BE2C (cell line): Measurements from ENCODE around the gene NPIPB8.
"Not testable (repeated sequence)": the region's sequence is repeated elsewhere in the genome, so short reads cannot be mapped to it uniquely, and the experiment has no call there.

Source experiments
- DNase-seq: peaks from one replicate; pipeline ENCODE4 v3.0.0-alpha.2; 2020
- H3K27me3 ChIP-seq: fragments of 250-450 bp; sonication (Bioruptor Pico); 2 replicates; pipeline ENCODE4 v1.5.1; 2020; ENCODE audit warnings: mild to moderate bottlenecking
- H3K36me3 ChIP-seq: fragments of 250-450 bp; sonication (Bioruptor Pico); 2 replicates; pipeline ENCODE4 v1.5.1; 2020; ENCODE audit warnings: mild to moderate bottlenecking
- H3K4me1 ChIP-seq: fragments of 250-450 bp; sonication (Bioruptor Pico); 2 replicates; pipeline ENCODE4 v1.5.1; 2020
- H3K4me3 ChIP-seq: 2 replicates; pipeline ENCODE4 v1.5.1; 2011; ENCODE audit warnings: low read depth, low read length
- H3K9me3 ChIP-seq: fragments of 250-450 bp; sonication (Bioruptor Pico); 2 replicates; pipeline ENCODE4 v1.5.1; 2020
- CTCF ChIP-seq: IDR thresholded peaks from 2 replicates; pipeline ENCODE4 v1.5.1; 2012; ENCODE audit warnings: mild to moderate bottlenecking, low read depth, low read length

Gene NPIPB8

GRCh38 chr16:28616636-28617035, 21.2 kb upstream of the NPIPB8 start:
- no peak for TF ChIP-seq CTCF

DNA sequence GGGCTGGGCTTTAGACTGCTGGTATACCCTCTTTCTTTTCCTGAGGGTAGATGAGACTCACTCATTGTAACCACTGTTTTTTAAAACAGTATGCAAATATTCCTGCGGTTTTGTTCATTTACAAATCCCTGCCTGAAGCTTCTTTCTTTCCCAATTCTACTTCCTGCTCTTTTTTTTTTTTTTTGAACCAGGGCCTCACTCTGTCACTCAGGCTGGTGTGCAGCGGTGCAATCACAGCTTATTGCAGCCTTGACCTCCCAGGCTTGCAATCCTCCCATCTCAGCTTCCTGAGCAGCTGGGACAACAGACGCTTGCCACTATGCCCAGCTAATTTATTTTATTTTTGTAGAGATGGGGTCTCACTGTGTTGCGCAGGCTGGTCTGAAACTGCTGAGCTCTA, 20.0 kb upstream of the NPIPB8 start:
- DNase-seq: no peak
- no peak for TF ChIP-seq CTCF
- Histone ChIP-seq H3K27me3 (0 out of 2 replicates have a peak, but pooled peaks cover 3% of the 10 kb centered on the region), H3K9me3 (no peaks in the 10 kb centered on the region), H3K36me3 (no peaks in the 10 kb centered on the region), H3K4me1 (no peaks in the 10 kb centered on the region), H3K4me3 (no peak overlapping the region)

More at GRCh38 chr16:28616636-28617035, 21.2 kb upstream of the NPIPB8 start:
- no peaks in the 10 kb centered on the region for H3K4me1 ChIP-seq
- no peak for DNase-seq
- H3K27me3 ChIP-seq: 0 out of 2 replicates have a peak, but pooled peaks cover 3% of the 10 kb centered on the region
- no peaks in the 10 kb centered on the region for H3K36me3 ChIP-seq
- no peak overlapping the region for H3K4me3 ChIP-seq
- no peaks in the 10 kb centered on the region for H3K9me3 ChIP-seq

GRCh38 chr16:28620316-28620715, 17.5 kb upstream of the NPIPB8 start:
- H3K36me3 ChIP-seq, H3K4me1 ChIP-seq, H3K4me3 ChIP-seq, H3K9me3 ChIP-seq, DNase-seq, H3K27me3 ChIP-seq: not testable (repeated sequence)

- Histone ChIP-seq H3K4me1 (no peaks in the 10 kb centered on the region), H3K36me3 (no peaks in the 10 kb centered on the region), H3K4me3 (no peak overlapping the region), H3K9me3 (no peaks in the 10 kb centered on the region), H3K27me3 (0 out of 2 replicates have a peak, but pooled peaks cover 3% of the 10 kb centered on the region)
- no peak for DNase-seq
- TF ChIP-seq CTCF: no peak
Observed at GRCh38 chr16:28621481-28622155, 16.2 kb upstream of the NPIPB8 start.

GRCh38 chr16:28622532-28623171, 15.2 kb upstream of the NPIPB8 start:
- DNase-seq, H3K36me3 ChIP-seq, H3K4me1 ChIP-seq, H3K27me3 ChIP-seq, H3K4me3 ChIP-seq, H3K9me3 ChIP-seq: not testable (repeated sequence)

DNA sequence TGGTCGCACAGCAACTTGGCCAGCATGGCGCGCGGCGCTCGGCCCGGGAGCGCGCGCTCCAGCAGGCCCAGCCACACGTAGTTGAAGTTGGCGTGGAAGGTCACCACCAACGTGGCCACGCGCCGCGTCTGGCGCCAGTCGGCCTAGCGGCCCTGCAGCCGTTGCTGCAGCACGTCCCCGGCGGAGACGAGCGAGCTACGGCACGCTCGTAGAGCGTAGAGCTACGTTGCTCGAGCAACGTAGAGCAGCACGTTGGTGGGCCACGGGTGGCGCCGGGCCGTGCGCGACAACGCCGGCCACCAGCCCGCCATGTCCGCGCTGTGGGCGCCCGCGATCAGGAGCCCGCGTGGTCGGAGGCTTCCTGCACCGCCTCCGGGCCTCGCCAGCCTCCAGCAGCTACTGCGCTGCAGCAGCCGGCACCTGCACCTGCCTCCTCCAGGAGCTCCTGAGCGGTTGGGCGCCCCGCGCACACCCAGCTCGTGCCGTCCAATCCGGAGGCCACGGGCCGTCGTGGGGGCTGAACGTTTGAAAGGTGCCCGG, 14.6 kb upstream of the NPIPB8 start:
- no peak for TF ChIP-seq CTCF
- Histone ChIP-seq H3K9me3 (no peaks in the 10 kb centered on the region), H3K4me3 (no peak overlapping the region), H3K4me1 (no peaks in the 10 kb centered on the region), H3K27me3 (no peaks in the 10 kb centered on the region), H3K36me3 (no peaks in the 10 kb centered on the region)
- no peak for DNase-seq

DNA sequence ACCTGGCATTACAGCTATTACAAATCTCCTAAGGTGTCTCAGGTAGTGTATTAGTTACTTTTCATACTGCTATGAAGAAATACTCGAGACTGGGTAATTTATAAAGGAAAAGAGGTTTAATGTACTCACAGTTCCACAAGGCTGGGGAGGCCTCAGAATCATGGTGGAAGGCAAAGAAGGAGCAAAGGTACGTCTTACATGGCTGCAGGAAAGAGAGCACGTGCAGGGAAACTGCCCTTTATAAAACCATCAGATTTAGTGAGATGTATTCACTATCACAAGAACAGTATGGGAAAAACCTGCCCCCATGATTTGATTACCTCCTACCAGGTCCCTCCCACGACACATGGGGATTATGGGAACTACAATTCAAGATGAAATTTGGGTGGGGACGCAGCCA, 7.0 kb upstream of the NPIPB8 start:
- not testable (repeated sequence) for H3K4me1 ChIP-seq, H3K4me3 ChIP-seq, H3K36me3 ChIP-seq, H3K9me3 ChIP-seq, DNase-seq, H3K27me3 ChIP-seq

DNA sequence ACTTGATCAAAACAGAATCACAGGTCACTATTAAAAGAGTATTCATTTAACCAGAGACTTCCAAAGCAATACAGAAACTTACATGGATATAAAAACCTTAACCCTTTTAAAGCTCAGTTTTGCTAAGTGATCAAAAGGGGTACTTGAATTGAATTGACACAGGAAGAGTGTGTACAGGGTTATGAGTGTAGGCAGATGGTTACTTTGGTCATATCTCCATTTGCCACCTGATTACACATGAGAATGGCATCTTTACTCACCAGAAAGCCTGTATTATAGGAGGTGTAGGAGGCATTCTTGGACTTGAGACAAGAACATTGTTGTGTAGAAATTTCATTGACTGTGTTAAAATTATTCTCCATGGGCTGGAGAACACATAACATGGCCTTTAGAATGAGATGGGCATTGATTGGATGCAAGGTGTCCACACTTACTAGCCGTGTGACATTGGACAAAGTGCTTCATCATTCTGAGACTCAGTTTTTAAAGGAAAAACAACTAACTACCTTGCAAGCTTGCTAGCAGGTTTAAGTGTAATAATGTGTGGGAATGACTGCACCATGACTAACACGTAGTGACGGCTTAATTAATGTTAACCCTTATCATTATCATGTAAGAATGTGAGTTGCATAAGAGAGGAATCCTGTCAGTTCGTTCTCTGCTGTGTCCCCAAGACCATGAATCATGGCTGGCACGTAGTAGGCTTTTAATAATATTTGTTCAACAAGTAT, 1.6 kb upstream of the NPIPB8 start:
- H3K36me3 ChIP-seq, H3K4me3 ChIP-seq, H3K9me3 ChIP-seq, H3K27me3 ChIP-seq, H3K4me1 ChIP-seq, DNase-seq: not testable (repeated sequence)

- not testable (repeated sequence) for H3K27me3 ChIP-seq, H3K4me3 ChIP-seq, H3K36me3 ChIP-seq, H3K4me1 ChIP-seq, DNase-seq, H3K9me3 ChIP-seq
Observed at GRCh38 chr16:28638359-28638758, 494 bp downstream of the NPIPB8 start.

- not testable (repeated sequence) for H3K4me1 ChIP-seq, H3K27me3 ChIP-seq, H3K9me3 ChIP-seq, H3K4me3 ChIP-seq, DNase-seq, H3K36me3 ChIP-seq
Observed at GRCh38 chr16:28639959-28640358, 2.1 kb downstream of the NPIPB8 start.

DNA sequence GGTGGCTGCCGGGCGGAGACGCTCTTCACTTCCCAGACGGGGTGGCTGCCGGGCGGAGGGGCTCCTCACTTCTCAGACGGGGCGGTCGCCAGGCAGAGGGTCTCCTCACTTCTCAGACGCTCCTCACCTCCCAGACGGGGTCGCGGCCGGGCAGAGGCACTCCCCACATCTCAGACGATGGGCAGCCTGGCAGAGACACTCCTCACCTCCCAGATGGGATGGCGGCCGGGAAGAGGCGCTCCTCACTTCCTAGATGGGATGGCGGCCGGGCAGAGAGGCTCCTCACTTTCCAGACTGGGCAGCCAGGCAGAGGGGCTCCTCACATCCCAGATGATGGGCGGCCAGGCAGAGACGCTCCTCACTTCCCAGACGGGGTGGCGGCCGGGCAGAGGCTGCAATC, 28.4 kb downstream of the NPIPB8 start:
- H3K4me1 ChIP-seq, H3K27me3 ChIP-seq, H3K9me3 ChIP-seq, DNase-seq, H3K36me3 ChIP-seq, H3K4me3 ChIP-seq: not testable (repeated sequence)
